Kidney epithelial cell (primary cell): ENCODE measurements around the gene HS6ST1. TPM values are rescaled to one million over a fixed set of nuclear protein-coding genes. Genes with fewer than 3 reads are reported as not detected.

ENCODE experiments used
- DNase-seq: peaks from one replicate; pipeline ENCODE4 v3.0.0-alpha.2; 2010; ENCODE audit warnings: low read depth
- H3K27me3 ChIP-seq: 2 replicates; pipeline ENCODE4 v1.6.0; 2011; ENCODE audit warnings: low read length; ENCODE audit not compliant: control insufficient read depth, insufficient read depth
- H3K36me3 ChIP-seq: 2 replicates; pipeline ENCODE4 v1.5.1; 2011; ENCODE audit warnings: low read length; ENCODE audit not compliant: control insufficient read depth, insufficient read depth
- H3K4me3 ChIP-seq: 2 replicates; pipeline ENCODE4 v1.5.1; 2011; ENCODE audit warnings: low read depth, mild to moderate bottlenecking, control low read depth, low read length
- CTCF ChIP-seq: IDR thresholded peaks from 2 replicates; pipeline ENCODE4 v1.5.1; 2011; ENCODE audit warnings: mild to moderate bottlenecking, moderate library complexity, low read length, control low read depth, inconsistent platforms; ENCODE audit not compliant: insufficient read depth, poor library complexity, severe bottlenecking
- total RNA-seq: library from RNA; depleted of rRNA; stranded (reverse); fragments of >200 nt; gene quantifications from 2 replicates; pipeline ENCODE4 v1.2.3, GENCODE V29; 2015

Gene HS6ST1
- total RNA-seq, 1 donor from 2014 or later: 34.4 TPM

GRCh38 chr2:128313091-128313836, 5.4 kb downstream of the HS6ST1 start:
- no peaks in the 10 kb centered on the region for H3K36me3 ChIP-seq
- no peaks in the 10 kb centered on the region for H3K27me3 ChIP-seq
- TF ChIP-seq CTCF: peak; percentile 68
- H3K4me3 ChIP-seq: no peak overlapping the region
- no peak for DNase-seq

- H3K27me3 ChIP-seq: no peaks in the 10 kb centered on the region
- no peak for DNase-seq
- no peak overlapping the region for H3K4me3 ChIP-seq
- TF ChIP-seq CTCF: no peak
- H3K36me3 ChIP-seq: no peaks in the 10 kb centered on the region
Measured at GRCh38 chr2:128312411-128312810, 6.3 kb downstream of the HS6ST1 start.

GRCh38 chr2:128311755-128312341, 6.8 kb downstream of the HS6ST1 start:
- Histone ChIP-seq H3K4me3 (no peak overlapping the region), H3K36me3 (no peaks in the 10 kb centered on the region), H3K27me3 (no peaks in the 10 kb centered on the region)
- TF ChIP-seq CTCF: no peak
- DNase-seq: no peak

- Histone ChIP-seq H3K27me3 (no peaks in the 10 kb centered on the region), H3K4me3 (no peak overlapping the region), H3K36me3 (no peaks in the 10 kb centered on the region)
- TF ChIP-seq CTCF: no peak
- DNase-seq: no peak
Measured at GRCh38 chr2:128311216-128311754, 7.4 kb downstream of the HS6ST1 start.

- Histone ChIP-seq H3K4me3 (no peak overlapping the region), H3K36me3 (no peaks in the 10 kb centered on the region), H3K27me3 (no peaks in the 10 kb centered on the region)
- DNase-seq: no peak
- TF ChIP-seq CTCF: no peak
Measured at GRCh38 chr2:128310761-128311160, 7.9 kb downstream of the HS6ST1 start.
